ENCODE measurements around the gene GABPB1.
"Not testable (repeated sequence)": the region's sequence is repeated elsewhere in the genome, so short reads cannot be mapped to it uniquely, and the experiment has no call there.

GABPB1 gene

DNA sequence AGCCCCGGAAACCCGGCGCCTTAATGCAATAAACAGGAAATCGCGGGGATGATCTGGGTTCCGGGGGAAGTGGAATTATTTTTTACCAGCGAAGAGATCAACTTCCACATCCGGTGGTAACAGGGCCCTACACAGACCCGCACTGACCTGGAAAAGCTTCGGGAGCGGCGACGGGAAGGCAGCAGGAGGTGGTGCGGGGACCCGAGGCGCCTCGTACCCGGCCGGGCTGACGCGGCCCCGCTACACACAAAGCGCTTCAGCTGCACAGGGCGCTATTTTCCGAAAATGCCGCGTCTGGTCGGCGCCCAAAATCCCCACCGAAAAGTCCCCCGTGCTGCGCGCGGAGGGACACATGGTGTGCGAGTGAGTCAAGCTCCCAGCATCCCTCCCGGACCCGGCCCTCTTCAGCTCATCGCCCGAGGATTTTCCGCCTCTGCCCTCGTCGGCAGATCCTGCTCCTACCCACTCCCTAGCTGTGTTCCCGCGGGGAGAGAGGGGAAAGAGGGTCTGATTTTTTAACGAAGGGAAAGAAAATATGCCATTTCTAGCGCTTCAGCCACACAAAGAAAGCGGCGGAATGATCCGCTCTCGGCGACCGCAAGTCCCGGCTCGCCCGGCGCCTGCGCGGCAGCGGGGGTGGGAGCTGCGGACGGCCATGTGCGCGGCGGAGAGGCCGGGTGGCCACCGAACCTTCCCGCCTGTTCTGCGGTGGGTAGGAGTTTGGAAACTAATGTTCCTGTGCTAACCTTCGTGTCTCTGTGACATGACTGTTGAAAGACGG lies at the start of gene GABPB1:
Gene GABPB1 (minus strand): TSS at position 361 of the 781 bp plus-strand sequence. CDS start 45,400 bp downstream, outside the sequence.
- peak; percentile 97 for DNase-seq

DNA sequence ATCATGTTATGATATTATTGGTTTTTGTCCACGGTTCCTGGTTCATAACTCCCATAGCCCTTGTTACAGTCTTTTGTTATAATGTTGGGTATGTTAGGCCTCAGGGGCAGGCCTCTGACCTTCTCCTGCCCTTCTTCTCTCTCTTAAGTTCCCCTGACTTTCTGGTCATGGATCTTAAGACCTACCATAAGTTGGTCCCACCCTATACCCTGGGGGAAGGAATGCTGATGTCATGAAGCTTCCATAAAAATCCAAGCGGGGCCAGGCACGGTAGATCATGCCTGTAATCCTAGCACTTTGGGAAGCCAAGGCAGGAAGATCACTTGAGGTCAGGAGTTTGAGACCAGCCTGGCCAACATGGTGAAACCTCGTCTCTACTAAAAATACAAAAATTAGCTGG lies 36.6 kb upstream of the GABPB1 start:
- DNase-seq = not testable (repeated sequence)

DNA sequence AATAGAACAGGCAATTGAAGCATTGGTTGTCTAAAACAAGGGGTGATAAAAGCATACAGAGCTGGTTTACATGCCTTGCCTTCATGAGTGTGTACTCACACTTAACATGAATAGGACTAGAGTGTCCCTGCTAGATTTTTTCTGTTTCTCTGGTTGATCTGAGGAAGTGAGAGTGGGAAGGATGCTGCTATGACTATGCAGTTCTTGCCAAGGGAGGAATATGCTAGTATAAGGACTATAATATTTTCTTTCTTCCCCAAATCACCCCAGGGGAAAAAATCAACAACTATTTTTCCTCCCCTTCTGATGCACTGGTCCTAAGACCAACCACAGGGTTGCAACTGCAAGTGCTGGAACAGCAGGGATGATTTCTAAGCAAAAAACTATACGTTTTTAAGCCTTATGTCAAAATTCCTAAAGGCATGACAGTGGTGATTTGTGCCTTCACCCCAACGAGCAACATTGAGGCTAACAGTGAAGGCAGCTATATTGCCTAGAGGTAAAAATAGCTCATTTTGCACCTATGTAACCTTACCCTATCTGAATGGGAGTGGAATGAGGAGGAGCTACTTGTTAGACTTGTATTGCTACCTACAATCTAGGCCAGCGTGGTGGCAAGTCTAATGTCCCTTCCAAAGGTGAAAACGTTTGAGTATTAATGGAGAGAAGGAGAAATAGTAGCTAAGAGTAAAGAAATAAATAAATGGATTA lies 35.7 kb upstream of the GABPB1 start:
- DNase-seq = no peak

DNA sequence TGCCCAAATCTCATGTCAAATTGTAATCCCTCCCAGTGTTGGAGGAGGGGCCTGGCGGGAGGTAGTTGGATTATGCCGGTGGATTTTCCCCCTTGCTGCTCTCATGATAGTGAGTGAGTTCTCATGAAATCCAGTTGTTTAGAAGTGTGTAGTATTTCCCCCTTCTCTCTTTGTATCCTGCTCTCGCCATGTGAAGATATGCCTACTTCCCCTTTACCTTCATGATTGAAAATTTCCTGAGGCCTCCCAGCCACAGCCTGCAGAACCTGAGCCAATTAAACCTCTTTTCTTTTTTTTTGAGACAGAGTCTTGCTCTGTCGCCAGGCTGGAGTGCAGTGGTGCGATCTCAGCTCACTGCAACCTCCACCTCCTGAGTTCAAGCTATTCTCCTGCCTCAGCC lies 27.4 kb upstream of the GABPB1 start:
- not testable (repeated sequence) for DNase-seq

DNA sequence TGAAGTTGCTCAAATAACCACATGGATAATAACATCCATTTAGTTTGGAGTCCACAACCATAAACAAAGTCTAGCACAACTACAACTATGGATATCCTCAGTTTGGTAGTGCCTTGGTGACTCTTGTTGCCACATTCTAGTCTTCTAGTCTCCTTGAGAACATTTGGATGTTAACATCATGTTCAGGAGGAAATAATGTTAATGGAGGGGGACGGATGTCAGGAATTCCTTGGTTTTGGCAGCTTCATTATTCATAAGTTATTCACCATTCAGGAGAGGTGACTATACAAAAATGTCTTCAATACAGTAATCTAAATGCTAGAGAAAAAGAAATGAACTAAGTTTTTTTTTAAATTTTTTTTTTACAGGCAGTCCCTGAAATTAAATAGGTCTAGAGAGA lies 26.4 kb upstream of the GABPB1 start:
- no peak for DNase-seq

DNA sequence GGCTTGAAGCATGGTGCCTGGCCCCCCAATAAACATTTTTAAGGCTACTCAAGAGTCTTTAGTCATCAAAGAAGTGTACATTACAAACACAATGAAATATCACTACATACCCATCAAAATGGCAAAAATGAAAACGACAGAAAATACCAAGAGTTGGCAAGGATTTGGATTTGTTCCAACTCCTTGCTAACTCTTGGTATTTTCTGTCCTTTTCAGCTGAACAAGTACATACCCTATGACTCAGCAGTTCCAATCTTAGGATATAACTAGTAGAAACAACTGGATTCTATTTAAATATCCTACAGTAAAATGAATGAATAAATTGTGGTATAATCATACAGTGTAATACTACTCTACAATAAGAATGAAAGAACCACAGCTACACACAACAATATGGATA lies 25.1 kb upstream of the GABPB1 start:
- peak; percentile 7 for DNase-seq

DNA sequence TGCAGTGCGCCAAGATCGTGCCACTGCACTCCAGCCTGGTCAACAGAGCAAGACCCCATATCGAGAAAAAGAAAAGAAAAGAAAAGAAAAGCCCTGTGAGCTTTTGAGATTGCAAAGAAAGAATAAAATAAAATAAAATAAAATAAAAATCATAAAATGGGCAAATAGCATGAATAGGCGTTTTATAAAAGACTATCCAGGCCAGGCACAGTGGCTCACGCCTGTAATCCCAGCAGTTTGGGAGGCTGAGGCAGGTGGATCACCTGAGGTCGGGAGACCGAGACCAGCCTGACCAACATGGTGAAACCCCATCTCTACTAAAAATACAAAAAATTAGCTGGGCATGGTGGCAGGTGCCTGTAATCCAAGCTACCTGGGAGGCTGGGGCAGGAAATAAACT lies 24.4 kb upstream of the GABPB1 start:
- not testable (repeated sequence) for DNase-seq

DNA sequence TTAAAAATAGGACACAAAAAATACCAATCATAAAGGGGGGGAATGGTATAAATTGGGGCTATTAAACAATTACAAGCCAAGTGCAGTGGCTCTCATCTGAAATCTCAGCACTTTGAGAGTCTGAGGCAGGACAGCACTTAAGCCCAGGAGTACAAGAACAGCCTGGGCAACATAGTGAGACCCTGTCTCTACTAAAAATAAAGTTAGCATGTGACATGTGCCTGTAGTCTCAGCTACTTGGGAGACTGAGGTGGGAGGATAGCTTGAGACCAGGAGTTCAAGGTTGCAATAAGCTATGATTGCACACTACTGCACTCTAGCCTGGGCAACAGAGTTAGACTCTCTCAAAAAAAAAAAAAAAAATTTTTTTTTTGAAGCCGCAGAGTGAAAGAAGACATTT lies 23.8 kb upstream of the GABPB1 start:
- DNase-seq = no peak

DNA sequence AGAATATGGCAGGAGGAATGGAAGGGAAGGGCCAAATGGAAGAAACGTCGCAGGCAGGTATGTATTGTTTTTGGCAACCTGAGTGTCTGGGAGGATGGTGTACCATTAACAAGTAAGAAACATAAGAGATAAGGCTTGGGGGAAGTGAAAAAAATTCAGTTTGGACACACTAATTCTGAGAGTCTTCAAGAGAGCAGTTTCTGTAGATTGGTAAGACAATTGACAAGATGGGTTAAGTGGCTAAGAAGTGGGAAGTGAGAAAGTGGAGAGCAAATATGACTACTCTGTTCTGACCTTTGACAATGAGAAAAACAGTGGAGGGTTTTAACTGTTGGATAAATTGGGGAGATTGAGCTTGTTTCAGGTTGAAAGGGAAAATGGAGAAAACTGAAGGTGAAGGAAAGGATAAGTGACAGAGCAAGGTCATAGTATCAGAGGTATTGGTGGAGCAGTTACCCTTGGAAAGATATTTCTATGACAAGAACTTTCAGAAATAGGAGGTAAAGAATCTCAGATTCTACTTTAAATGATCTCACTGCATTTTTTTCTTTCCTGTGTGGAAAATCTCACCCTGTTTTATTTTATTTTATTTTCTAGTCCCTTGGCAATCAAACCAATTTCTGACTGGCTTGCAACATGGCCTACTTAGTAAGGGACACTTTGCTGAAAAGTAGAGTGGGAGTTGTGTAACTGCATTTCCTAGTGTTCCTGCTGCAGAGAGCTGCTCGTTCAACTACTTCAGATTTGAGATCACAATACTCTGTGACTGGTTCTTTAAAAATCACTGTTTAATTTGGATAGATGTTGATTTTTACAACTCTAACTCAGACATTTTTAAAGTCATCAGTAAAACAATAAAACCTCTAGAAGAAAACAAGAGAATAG lies 23.1 kb upstream of the GABPB1 start:
- no peak for DNase-seq

DNA sequence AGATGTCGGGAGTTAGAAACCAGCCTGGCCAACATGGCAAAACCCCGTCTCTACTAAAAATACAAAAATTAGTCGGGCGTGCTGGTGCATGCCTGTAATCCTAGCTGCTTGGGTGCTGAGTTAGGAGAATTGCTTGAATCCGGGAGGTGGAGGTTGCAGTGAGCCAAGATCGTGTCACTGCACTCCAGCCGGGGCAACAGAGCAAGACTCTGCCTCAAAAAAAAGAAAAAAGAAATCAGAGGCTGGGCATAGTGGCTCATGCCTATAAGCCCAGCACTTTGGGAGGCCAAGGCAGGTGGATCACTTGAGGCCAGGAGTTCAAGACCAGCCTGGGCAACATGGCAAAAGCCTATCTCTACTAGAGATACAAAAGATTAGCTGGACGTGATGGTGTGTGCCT lies 14.6 kb upstream of the GABPB1 start:
- DNase-seq = not testable (repeated sequence)

DNA sequence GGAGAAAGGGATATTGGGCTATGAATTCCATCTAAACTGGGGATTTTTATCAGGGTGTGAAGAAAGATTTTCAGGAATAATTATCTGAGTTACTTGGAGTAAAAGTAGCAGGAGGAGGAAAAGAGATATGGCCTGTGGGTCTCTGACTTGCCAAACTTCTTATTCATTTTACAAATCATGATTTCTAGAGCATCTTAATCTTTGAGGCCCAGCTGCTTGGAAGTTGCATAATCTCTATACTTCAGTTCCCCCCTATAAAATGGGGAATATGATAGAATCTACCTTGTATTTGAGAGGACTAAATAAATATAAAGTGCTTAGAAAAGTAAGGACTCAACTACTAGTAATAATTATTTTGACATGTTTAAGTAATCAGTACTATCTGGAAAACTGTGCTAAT lies 11.0 kb upstream of the GABPB1 start:
- DNase-seq = no peak

DNA sequence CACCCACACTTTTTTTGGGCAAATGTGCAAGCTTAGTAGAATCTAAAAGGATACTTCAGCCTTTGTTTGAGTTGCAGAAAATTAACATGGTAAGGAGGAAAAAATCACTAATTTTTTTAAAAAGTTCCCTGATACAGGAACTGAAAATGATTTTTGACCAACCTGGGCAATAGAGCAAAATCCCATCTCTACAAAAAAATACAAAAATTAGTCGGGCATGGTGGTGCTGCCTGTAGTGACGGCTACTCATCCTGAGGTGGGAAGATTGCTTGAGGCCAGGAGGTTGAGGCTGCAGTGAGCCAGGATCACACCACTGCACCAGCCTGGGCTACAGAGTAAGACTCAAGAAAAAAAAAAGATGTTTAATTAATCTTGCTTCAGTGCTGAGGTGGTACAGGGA lies 10.6 kb upstream of the GABPB1 start:
- no peak for DNase-seq

DNA sequence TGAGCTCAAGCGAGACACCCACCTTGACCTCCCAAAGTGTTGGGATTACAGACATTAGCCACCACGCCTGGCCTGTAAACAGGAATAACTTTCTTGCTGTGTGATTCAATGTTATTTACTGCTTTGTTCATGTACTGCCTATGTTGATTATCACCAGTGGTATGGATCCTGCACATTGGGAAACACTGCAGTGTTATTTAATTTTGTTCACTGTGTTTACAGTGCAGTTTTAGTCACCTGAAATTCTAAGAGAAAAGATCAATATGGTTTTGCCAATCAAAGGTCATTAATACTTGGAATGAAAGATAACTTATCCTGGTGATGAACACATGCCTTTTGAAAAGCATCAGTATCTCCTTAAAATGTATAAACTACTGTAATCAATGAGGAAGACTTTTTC lies 8.6 kb upstream of the GABPB1 start:
- DNase-seq = no peak

DNA sequence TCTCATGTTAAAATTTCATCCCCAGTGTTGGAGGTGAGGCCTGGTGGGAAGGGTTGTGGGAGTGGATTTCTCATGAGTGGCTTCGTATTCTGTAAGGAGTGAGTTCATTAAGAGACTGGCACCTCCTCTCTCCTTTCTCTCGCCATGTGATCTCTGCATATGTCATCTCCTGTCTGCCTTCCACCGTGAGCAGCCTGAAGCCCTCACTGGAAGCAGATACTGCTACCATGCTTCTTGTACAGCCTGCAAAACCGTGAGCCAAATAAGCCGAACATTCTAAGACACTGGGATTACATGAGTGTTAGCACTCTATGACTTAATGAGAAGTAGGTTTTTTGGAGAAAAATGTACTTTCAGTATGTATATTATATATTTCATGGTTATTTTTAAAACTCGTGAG lies 6.8 kb upstream of the GABPB1 start:
- DNase-seq = no peak

DNA sequence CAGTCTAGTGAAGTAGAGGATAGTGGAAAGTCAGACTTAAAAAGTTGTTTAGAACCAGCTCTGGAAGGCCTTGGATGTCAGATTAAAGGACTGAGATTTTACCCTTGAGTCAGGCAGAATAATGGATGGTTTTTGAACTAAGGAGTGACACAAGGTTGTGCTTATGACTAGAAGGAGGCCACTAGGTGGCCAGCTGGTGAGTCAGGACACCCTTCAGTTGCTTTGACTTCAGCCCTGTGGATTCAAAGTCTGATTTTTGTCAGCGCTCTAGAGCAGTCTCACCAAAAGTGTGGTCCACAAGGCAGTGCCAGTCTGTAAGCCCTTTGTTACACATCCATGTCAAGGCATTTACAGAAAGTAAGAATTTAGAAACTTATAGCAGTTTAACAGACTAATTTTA lies 3.8 kb upstream of the GABPB1 start:
- DNase-seq = peak; percentile 35

DNA sequence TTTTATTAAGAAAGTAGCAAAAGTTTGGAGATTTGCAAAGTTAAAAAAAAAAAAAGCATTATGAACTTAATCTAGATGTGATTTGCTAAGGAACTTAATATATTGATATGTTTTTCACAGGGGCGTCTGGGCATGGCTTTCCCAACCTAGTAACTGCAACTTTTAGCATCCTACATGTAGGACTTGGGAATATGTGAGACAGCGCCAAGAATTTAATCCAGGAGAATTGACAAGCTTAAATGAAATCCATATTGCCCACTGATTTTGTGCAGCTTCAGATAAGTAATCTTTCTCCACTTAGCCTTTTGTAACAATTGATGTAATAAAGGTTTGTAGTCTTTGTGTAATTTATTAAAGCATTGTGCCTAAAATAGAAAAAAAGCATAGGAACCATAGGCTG lies 982 bp upstream of the GABPB1 start:
- DNase-seq = peak; percentile 21

DNA sequence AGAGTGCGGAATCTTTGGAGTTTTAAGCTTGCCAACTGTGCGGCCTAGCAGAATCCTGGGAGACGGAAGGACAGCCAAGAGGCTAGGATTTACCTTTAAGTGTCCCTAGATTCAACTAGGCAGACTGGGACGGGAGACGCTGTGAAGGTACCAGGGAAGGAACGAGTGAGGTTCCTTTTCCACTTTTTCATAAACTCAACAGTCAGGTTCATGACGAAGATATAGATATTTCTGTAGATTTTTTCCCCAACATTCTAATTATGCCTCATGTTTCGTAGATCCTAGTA lies 564 bp upstream of the GABPB1 start:
- no peak for DNase-seq

DNA sequence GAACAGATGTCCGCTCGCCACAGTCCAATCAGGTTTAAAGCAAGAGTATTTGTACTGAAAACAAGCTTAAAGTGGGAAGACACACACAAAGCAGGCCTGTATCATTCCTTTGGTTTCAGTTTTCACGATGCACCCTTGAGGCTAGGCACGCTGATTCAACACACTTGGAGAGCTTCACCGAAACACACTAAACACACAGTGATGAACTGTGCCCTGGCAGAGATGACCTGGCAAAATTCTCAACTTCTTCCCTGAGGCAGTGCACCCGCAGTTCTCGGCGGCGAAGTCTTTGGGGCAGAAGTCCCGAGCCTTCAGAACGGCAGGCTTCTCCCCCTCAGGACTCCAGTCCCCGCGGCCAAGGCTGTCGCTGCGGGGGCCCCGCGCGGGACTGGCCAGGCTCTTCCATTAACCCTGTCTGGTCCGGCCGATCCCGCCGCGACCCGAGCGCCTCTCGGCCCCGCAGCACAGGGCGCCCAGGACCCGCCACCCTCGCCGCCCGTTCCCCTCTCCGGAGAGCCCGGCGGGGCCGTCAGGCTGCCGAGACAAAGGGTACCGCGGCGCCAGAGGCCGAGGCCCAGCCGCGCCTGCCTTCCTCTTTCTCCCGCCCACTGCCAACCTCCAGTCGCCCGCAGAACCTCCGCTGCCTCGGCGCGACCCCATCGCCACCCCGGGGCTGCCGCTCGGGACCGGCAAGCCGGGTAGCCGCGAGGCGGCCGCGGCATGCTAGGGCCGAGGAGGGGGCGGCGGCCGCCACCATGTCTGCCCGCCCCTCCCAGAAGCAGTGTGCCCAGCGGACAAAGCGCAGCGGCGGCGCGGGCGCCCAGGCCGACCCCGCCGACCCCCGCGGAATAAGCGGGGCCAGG lies 792 bp downstream of the GABPB1 start:
- peak; percentile 87 for DNase-seq

DNA sequence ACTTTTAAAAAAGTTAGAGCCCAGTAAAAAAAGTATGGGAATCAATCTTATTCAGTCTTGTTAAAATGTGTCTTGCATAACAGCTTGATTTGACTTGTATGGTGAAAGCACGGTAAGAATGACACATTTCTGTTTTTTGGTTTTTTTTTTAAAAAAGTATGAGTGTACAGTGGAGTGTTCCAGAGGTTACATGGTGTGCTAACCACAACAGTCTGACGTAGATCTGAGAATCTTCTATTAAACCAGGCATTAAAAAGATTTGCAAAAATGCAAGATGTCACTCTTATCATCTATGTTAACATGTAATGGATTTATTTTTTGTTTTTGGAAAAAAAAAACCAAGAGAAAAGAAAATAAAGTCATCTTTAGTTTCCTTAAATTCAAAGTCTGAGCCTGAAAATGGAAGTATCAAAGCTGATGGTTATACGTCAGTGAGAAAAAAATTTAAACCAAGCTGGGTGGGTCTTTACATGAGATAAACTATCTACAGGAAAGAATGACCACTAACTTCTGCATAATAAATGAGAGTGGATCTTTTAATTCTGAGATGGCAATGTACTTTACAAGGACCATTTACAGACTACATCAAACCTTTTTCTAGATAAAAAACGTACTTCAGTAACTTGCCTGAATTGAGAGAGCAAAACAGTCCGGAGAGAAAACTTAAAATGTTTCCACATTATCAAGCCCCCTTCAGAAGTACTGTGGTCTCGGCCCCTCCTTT lies 1.6 kb downstream of the GABPB1 start:
- DNase-seq = peak; percentile 87

DNA sequence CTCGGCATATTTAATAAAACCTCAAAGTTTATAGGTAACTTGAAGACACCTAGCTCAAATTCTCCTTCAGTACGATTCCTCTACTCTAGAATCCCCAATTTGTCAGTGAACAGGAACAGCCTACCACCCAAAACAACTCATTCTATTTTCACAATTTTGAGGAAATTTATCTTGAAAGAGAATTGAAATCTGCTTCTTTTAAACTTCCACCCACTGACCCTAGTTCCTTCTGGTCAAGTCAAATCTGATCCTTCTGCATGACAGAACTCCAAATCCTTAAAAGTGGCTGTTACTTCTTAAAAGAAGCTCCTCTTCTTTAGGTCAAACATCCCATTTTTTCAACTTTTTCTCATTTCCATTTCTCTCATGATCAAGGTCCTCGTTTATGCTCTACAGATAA lies 4.4 kb downstream of the GABPB1 start:
- DNase-seq = no peak

DNA sequence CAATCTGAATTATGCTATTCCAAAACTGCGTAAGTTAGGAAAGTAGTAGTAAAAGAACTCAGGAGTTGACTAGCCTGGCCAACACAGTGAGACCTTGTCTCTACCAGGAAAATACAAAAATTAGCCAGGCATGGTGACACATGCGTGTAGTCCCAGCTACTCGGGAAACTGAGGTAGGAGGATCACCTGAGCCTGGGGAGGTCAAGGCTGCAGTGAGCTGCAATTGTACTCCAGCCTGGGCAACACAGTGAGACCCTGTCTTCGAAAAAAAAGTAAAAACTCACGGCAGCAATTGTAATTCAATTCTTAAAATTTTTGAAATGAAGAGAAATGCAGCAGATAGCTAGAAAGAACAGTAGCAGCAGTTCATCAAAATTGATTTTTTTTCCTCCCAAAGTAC lies 9.7 kb downstream of the GABPB1 start:
- DNase-seq = no peak

DNA sequence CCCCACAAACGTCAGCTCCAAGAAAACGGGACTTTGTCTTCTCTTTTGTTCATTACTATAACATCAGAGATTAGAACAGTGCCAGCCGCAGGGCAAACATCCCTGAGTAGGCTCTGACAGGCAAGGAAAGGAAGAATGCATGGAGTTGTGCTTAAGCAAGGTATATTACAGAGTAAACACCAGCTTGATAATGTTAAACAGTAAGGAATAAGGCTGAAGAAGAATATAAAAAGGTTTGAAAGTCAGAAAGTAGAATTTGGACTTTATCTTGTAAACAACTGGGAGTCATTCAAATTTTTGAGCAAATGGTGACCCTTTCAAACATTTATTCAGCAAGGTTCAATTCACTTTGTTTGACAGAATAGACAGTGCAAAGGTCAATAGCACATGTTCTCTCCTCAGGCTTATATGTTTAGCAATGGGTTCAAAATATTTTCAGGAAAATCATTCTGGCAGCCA lies 11.0 kb downstream of the GABPB1 start:
- DNase-seq = no peak
